Measurements from ENCODE around the gene CFAP74. TPM values are rescaled to one million over a fixed set of nuclear protein-coding genes. Genes with fewer than 3 reads are reported as not detected.
A peak's percentile ranks its signal among the peaks of the same experiment; 100 is the strongest.

CFAP74 gene
- total and polyA plus RNA-seq, 2 of the 13 experiments (the other 11 are each of a cell fraction or from before 2014, with no cell fraction given): 0.27 to 0.62 TPM

DNA sequence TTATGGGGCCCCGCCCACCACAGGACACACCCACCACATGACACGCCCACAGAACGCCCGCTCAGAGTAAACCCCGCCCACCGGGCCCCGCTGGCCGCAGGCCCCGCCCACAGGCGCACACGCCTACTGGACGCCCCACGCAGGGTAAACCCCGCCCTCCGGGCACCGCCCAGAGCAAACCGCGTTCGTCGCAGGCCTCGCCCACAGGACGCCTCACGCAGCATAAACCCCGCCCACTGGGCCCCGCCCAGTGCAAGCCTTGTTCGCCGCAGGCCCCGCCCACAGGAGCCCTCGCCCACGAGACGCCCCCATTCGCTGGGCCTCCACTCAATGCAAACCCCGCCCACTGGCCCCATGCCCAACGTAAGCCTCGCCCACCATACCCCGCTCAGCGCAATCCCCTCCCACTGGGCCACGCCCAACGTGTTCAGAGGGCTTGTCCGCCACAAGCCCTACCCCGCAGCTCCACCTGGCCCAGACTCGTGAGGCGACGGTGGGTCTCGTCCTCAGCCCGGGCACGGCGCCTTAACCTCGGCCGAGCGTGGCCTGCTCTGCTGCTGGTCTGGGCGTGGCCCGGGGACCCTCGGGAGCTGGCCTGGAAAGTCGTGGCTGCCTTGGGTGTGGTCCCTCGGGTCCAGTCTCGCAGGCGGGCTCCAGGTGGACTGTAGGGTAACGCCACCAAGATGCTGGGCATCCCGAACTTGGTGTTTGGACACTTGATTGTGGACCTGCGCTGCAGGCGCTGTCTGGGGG is 84.1 kb downstream of the CFAP74 start (continued):
- TF ChIP-seq NCOA2 (CRISPR knock-in tag; IDR thresholded peaks at IDR 0.05) (peak; percentile 20; the same call in 1 of the 2 replicates), SOX5 (CRISPR knock-in tag; IDR thresholded peaks at IDR 0.05; ENCODE audit: borderline replicate concordance) (peak; percentile 59; the same call in 1 of the 2 replicates), ZNF577 (CRISPR knock-in tag; IDR thresholded peaks at IDR 0.05; ENCODE audit: borderline replicate concordance, low read depth) (no peak), HES4 (CRISPR knock-in tag; IDR thresholded peaks at IDR 0.05; ENCODE audit: borderline replicate concordance) (no peak; the same call in 1 of the 2 replicates), PAWR (CRISPR knock-in tag; IDR thresholded peaks at IDR 0.05; ENCODE audit: borderline replicate concordance) (no peak), HMGA1 (CRISPR knock-in tag; conservative IDR thresholded peaks at IDR 0.05) (no peak)

- FAIRE-seq (no peak), DNase-seq (ENCODE audit: low spot score) (no peak), ATAC-seq (peak; percentile 18)
- in situ Hi-C loops (cut with HindIII; ENCODE audit: extremely low pct_ligation_motif_present, low pct_unique_long_range_greater_than_20kb): no loop called here
- intact Hi-C loops (cut with micrococcal nuclease; ENCODE audit: unreplicated experiment): no loop called here
- H3K4me2 ChIP-seq (ENCODE audit: low read depth, low read length): peak within 1 kb of the TSS; percentile 90
- BruUV-seq (replicated peaks): no TSS peak
- H3K36me3 ChIP-seq (replicated peaks in 1 of 2; ENCODE audit: control insufficient read depth in 1 of 2, insufficient read depth in 2 of 2, low read length in 2 of 2): no peaks in the 10 kb centered on the region
- H3K79me2 ChIP-seq (ENCODE audit: insufficient read depth, low read length): no peaks in the 10 kb centered on the region
- peak within 1 kb of the TSS; percentile 70 for H3K27ac ChIP-seq (ENCODE audit: extremely low read length, insufficient read depth, low read length)
- no CpG with 5 or more reads among the region's 44 CpGs for WGBS (ENCODE audit: low lambda C conversion rate)
- peak within 1 kb of the TSS; percentile 49 to 75 (median 59); a peak in 5 of 6 replicates for H3K4me3 ChIP-seq (replicated peaks in 1 of 3; ENCODE audit: insufficient read depth in 1 of 3, low read depth in 2 of 3, low read length in 3 of 3)
- ChIA-PET CTCF (ENCODE audit: low intra/inter-chr PET ratio, low total read pairs) (interaction anchor here (0.8 kb wide), 1 partner anchor 10 kb away, joined by 3 read pairs; no protein-coding TSS in a partner anchor), POLR2A (interaction anchor here (0.6 to 1.5 kb wide), 5 partner anchors 10 to 27 kb away, joined by 3 to 10 read pairs (median 6); no protein-coding TSS in a partner anchor)
- peaks cover 5 to 14% of the 10 kb centered on the region in 2 experiments; a peak in 4 of 5 replicates for H3K27me3 ChIP-seq (ENCODE audit: control insufficient read depth in 1 of 2, insufficient read depth in 2 of 2, low read length in 2 of 2)
- H2AFZ ChIP-seq (ENCODE audit: low read length): no peak within 1 kb of the TSS
- H3K4me1 ChIP-seq (ENCODE audit: insufficient read depth, low read length): peaks cover 68% of the 10 kb centered on the region
- peak within 1 kb of the TSS; percentile 74 for H3K9ac ChIP-seq (ENCODE audit: insufficient read depth, low read depth, low read length)
- H4K20me1 ChIP-seq (ENCODE audit: insufficient read depth, low read length): no peaks in the 10 kb centered on the region
- no peaks in the 10 kb centered on the region for H3K9me3 ChIP-seq (ENCODE audit: low read length)
- no peak for TF ChIP-seq ZNF512 (CRISPR knock-in tag; IDR thresholded peaks at IDR 0.05)
- TF ChIP-seq, protein P1, sequence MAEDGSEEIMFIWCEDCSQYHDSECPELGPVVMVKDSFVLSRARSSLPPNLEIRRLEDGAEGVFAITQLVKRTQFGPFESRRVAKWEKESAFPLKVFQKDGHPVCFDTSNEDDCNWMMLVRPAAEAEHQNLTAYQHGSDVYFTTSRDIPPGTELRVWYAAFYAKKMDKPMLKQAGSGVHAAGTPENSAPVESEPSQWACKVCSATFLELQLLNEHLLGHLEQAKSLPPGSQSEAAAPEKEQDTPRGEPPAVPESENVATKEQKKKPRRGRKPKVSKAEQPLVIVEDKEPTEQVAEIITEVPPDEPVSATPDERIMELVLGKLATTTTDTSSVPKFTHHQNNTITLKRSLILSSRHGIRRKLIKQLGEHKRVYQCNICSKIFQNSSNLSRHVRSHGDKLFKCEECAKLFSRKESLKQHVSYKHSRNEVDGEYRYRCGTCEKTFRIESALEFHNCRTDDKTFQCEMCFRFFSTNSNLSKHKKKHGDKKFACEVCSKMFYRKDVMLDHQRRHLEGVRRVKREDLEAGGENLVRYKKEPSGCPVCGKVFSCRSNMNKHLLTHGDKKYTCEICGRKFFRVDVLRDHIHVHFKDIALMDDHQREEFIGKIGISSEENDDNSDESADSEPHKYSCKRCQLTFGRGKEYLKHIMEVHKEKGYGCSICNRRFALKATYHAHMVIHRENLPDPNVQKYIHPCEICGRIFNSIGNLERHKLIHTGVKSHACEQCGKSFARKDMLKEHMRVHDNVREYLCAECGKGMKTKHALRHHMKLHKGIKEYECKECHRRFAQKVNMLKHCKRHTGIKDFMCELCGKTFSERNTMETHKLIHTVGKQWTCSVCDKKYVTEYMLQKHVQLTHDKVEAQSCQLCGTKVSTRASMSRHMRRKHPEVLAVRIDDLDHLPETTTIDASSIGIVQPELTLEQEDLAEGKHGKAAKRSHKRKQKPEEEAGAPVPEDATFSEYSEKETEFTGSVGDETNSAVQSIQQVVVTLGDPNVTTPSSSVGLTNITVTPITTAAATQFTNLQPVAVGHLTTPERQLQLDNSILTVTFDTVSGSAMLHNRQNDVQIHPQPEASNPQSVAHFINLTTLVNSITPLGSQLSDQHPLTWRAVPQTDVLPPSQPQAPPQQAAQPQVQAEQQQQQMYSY (CRISPR knock-in tag; IDR thresholded peaks at IDR 0.05): no peak
- TF ChIP-seq ZNF143 (CRISPR knock-in tag; IDR thresholded peaks at IDR 0.05): no peak
- TF ChIP-seq NFIB (CRISPR knock-in tag; IDR thresholded peaks at IDR 0.05; ENCODE audit: borderline replicate concordance): no peak
- TF ChIP-seq HES4 (CRISPR knock-in tag; IDR thresholded peaks at IDR 0.05; ENCODE audit: borderline replicate concordance): no peak
- TF ChIP-seq ZSCAN22 (CRISPR knock-in tag; IDR thresholded peaks at IDR 0.05): no peak
- TF ChIP-seq IRF2 (CRISPR knock-in tag; IDR thresholded peaks at IDR 0.05): no peak
- no peak for TF ChIP-seq MYNN (CRISPR knock-in tag; IDR thresholded peaks at IDR 0.05; ENCODE audit: low read depth)
- no peak for TF ChIP-seq ZSCAN20 (CRISPR knock-in tag; IDR thresholded peaks at IDR 0.05; ENCODE audit: borderline replicate concordance)
- TF ChIP-seq SIN3B (IDR thresholded peaks at IDR 0.05; ENCODE audit: low read length): no peak
- TF ChIP-seq, protein P2, sequence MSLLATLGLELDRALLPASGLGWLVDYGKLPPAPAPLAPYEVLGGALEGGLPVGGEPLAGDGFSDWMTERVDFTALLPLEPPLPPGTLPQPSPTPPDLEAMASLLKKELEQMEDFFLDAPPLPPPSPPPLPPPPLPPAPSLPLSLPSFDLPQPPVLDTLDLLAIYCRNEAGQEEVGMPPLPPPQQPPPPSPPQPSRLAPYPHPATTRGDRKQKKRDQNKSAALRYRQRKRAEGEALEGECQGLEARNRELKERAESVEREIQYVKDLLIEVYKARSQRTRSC (CRISPR knock-in tag; IDR thresholded peaks at IDR 0.05; ENCODE audit: low read depth): no peak
- TF ChIP-seq JUNB (CRISPR knock-in tag; IDR thresholded peaks at IDR 0.05; ENCODE audit: borderline replicate concordance): no peak
These were observed 84.7 kb downstream of the CFAP74 start, which contains the start of gene TMEM52 for GRCh38 chr1:1918901-1919303. TMEM52 (minus strand) TSS chr1:1919279; CDS start chr1:1919265, 14 bp downstream.

Measured in HepG2 (cell line).